ENCODE measurements around the gene DNAH1. TPM values are rescaled to one million over a fixed set of nuclear protein-coding genes. Genes with fewer than 3 reads are reported as not detected.

Gene DNAH1
- total RNA-seq, 1 donor from 2014 or later: 3.3 TPM

DNA sequence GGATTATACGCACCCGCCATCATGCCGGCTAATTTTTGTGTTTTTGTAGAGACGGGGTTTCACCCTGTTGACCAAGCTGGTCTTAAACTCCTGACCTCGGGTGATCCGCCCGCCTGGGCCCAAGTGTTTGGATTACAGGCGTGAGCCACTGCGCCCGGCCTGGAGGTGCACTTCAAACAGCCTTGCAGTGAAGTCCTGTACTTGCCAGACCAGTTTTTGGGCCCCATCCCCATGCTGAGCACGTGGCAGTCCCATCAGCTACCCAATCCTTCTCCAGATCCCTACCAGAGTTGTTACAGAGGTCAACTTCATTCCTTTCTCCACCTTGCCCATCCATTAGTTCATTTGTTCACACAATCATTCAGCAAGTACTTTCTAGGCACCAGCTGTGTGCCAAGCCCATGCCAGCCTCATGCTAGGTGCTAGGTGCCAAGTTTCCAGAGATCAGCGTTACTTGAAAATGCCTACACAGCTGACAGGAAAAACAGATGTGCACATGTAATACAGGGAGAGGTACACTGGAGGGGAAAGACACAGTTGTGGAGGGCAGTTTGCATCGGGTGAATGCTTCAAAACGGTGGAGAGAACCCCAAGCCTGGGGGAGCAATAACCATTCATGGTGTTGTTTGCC is 2.2 kb downstream of the DNAH1 start:
- no peak for DNase-seq (ENCODE audit: low spot score)
- TF ChIP-seq, protein P1, sequence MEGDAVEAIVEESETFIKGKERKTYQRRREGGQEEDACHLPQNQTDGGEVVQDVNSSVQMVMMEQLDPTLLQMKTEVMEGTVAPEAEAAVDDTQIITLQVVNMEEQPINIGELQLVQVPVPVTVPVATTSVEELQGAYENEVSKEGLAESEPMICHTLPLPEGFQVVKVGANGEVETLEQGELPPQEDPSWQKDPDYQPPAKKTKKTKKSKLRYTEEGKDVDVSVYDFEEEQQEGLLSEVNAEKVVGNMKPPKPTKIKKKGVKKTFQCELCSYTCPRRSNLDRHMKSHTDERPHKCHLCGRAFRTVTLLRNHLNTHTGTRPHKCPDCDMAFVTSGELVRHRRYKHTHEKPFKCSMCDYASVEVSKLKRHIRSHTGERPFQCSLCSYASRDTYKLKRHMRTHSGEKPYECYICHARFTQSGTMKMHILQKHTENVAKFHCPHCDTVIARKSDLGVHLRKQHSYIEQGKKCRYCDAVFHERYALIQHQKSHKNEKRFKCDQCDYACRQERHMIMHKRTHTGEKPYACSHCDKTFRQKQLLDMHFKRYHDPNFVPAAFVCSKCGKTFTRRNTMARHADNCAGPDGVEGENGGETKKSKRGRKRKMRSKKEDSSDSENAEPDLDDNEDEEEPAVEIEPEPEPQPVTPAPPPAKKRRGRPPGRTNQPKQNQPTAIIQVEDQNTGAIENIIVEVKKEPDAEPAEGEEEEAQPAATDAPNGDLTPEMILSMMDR (IDR thresholded peaks at IDR 0.05; ENCODE audit: unreplicated experiment): no peak
- Mint-ChIP-seq H3K9me3 (ENCODE audit: unreplicated experiment) (no peaks in the 10 kb centered on the region), H3K27ac (ENCODE audit: unreplicated experiment) (no peak overlapping the region), H3K4me3 (ENCODE audit: unreplicated experiment) (no peak overlapping the region), H3K27me3 (ENCODE audit: unreplicated experiment) (peaks cover 8% of the 10 kb centered on the region), H3K4me1 (ENCODE audit: unreplicated experiment) (peaks cover 10% of the 10 kb centered on the region), H3K36me3 (ENCODE audit: low read depth, unreplicated experiment) (no peaks in the 10 kb centered on the region)

DNA sequence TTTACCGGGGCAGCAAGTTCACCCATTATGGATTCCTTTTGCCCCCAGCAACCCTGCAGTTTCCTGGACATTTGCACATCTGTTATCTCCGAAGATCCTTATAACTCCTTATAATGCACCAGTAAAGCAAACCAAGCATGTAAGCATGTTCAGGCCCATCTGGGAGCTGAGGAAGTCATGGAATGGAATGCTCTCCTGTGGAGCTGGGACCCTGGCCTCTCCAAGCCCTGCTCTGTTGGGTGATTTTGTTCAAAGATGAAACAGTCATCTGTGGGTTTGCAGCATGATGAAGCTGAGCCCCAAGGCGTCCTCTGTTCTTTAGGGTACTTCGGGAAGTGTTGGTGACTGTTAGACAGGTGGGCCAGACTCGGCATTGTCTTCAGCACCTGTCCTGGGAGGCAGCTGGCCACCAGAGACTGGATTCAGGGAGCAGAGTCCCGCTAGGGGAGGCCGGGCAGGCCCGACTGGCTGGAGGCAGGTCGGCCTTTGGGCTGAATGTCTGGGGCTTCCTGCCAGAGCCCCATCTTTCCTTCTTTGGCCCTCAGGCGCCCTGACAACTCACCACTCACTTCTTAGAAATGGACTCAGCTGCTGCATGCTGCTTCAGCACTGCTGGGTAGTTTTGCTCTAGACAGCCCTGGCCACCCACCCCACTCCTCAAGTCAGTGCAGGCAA is 3.9 kb downstream of the DNAH1 start:
- Mint-ChIP-seq H3K27ac (ENCODE audit: unreplicated experiment) (no peak overlapping the region), H3K4me1 (ENCODE audit: unreplicated experiment) (peaks cover 10% of the 10 kb centered on the region), H3K4me3 (ENCODE audit: unreplicated experiment) (no peak overlapping the region), H3K27me3 (ENCODE audit: unreplicated experiment) (peaks cover 9% of the 10 kb centered on the region), H3K36me3 (ENCODE audit: low read depth, unreplicated experiment) (no peaks in the 10 kb centered on the region), H3K9me3 (ENCODE audit: unreplicated experiment) (no peaks in the 10 kb centered on the region)
- no peak for DNase-seq (ENCODE audit: low spot score)
- TF ChIP-seq, protein P1 (IDR thresholded peaks at IDR 0.05; ENCODE audit: unreplicated experiment): no peak

- TF ChIP-seq, protein P1 (IDR thresholded peaks at IDR 0.05; ENCODE audit: unreplicated experiment): no peak
- DNase-seq (ENCODE audit: low spot score): no peak
- Mint-ChIP-seq H3K9me3 (ENCODE audit: unreplicated experiment) (no peaks in the 10 kb centered on the region), H3K27ac (ENCODE audit: unreplicated experiment) (no peak overlapping the region), H3K36me3 (ENCODE audit: low read depth, unreplicated experiment) (no peaks in the 10 kb centered on the region), H3K27me3 (ENCODE audit: unreplicated experiment) (peaks cover 9% of the 10 kb centered on the region), H3K4me3 (ENCODE audit: unreplicated experiment) (no peak overlapping the region), H3K4me1 (ENCODE audit: unreplicated experiment) (peaks cover 10% of the 10 kb centered on the region)
These were observed 5.4 kb downstream of the DNAH1 start for GRCh38 chr3:52321481-52321880.

GRCh38 chr3:52322466-52322865 is 6.3 kb downstream of the DNAH1 start:
- H3K27ac Mint-ChIP-seq (ENCODE audit: unreplicated experiment): peak overlapping the region; percentile 39
- H3K4me3 Mint-ChIP-seq (ENCODE audit: unreplicated experiment): no peak overlapping the region
- no peaks in the 10 kb centered on the region for H3K36me3 Mint-ChIP-seq (ENCODE audit: low read depth, unreplicated experiment)
- peaks cover 10% of the 10 kb centered on the region for H3K4me1 Mint-ChIP-seq (ENCODE audit: unreplicated experiment)
- TF ChIP-seq, protein P1 (IDR thresholded peaks at IDR 0.05; ENCODE audit: unreplicated experiment): no peak
- H3K9me3 Mint-ChIP-seq (ENCODE audit: unreplicated experiment): no peaks in the 10 kb centered on the region
- DNase-seq (ENCODE audit: low spot score): no peak
- peaks cover 7% of the 10 kb centered on the region for H3K27me3 Mint-ChIP-seq (ENCODE audit: unreplicated experiment)

Measured in endothelial cell (in vitro differentiated cells).